Frontal cortex (tissue), 4 donors: Measurements from ENCODE around the gene ESR1. TPM values are rescaled to one million over a fixed set of nuclear protein-coding genes. Genes with fewer than 3 reads are reported as not detected.
"Not testable (repeated sequence)": the region's sequence is repeated elsewhere in the genome, so short reads cannot be mapped to it uniquely, and the experiment has no call there.

Source experiments
- DNase-seq, 2 donors: peaks; one replicate each; pipeline ENCODE4 v3.0.0; 2012; ENCODE audit warnings: low spot score in 2 of 2
- FAIRE-seq: peaks from 2 replicates; lab custom pipeline; 2012; peaks lifted over from hg19 to GRCh38; lab: Jason Lieb, UNC
- total RNA-seq: library from RNA; depleted of rRNA; stranded (reverse); fragments of >200 nt; gene quantifications from one replicate; pipeline ENCODE4 v1.2.3, GENCODE V29; 2014
- donor health status: control.
- donor health status: control.
- donor health status: control.

ESR1 gene
- total RNA-seq, 1 donor from 2014 or later: under 0.01 TPM

DNA sequence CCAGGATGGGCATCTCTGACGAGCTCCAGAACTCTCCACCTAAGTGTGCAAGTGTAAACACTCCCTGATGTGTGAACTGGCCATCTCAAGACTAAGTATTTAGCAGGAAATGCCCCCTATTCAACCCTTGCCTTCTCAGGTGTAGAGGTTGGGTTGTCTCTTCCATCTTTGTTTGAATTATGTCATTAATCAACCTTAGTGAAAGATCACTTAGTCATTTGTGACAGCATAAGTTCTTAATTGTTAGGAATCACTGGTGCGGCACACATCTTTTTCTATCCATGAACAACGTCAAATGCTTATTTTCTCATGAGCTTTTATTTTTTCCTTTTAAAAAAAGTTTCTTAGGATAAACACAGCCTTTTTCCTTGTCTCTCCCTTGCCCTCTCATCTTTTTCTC is 151.6 kb downstream of the ESR1 start:
- no peak for DNase-seq

DNA sequence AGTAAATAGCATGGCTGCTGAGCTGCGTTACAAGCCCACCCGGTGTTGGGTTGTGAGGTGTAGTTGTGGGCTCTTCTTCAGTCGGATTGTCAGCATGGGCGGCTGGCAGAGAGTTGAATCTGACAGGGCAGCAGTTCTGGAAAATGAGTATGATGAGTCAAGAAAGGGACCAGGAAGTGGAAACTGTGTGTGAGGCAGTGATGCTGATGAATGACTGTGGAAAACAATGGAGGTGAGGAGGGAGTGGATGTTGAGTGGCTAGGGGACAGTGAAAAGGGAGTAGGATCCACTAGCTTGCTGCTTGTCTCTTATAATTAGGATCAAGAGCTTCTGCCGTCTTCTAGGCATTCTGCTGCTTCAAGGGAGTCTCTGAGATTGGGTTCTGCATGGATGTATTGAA is 154.3 kb downstream of the ESR1 start:
- no peak for FAIRE-seq
- DNase-seq: no peak

More for the DNA sequence above, 151.6 kb downstream of the ESR1 start:
- no peak for FAIRE-seq

DNA sequence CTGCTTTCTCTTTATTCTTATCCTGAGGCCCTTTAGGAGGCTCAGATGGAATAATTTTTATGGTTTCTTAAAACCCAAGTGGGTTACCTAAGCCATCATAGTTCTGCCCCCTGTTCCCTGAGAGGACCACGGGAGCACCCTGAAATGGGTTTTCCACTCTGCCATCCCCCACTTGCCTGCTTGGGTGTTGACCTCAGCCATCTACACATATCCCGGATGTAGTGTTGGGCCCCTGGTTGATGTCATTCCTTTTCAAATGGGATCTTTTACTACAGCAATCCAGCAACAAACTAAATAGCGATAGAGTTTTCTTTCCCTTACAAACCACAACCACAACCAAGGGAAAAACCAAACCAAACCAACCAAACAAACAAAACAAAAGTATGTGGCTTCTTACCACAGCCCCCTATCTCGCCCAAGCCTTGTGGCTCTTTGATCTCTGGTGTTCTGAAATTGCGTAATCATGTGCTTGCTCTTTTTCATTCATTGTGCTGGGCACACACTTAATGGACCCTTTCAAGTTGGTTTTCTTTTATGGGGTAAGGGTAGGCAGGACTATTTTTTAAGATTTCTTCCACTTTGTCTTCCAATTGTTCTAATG is 154.9 kb downstream of the ESR1 start:
- FAIRE-seq (no peak), DNase-seq (no peak)

DNA sequence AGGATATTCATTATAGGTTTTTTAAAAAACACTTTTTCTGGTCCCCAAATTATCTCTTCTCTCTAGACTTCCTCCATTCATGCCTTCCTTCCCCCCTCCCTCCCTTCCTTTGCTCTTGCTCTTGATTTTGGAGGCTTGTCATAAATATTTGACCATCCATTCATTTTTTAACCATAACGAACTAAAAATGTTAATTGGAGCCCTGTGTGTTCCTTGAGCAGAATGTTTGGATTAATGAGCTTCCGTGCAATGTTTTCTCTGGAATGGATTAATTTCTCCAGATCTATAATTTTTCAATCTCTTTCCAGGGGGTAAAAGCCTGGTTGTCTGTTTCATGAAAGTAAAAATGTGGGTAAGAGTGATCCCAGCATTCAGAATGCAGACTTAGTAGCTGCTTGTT is 155.5 kb downstream of the ESR1 start:
- FAIRE-seq (no peak), DNase-seq (no peak)

- not testable (repeated sequence) for DNase-seq, FAIRE-seq
These were observed 156.9 kb downstream of the ESR1 start for GRCh38 chr6:151964412-151964811.

DNA sequence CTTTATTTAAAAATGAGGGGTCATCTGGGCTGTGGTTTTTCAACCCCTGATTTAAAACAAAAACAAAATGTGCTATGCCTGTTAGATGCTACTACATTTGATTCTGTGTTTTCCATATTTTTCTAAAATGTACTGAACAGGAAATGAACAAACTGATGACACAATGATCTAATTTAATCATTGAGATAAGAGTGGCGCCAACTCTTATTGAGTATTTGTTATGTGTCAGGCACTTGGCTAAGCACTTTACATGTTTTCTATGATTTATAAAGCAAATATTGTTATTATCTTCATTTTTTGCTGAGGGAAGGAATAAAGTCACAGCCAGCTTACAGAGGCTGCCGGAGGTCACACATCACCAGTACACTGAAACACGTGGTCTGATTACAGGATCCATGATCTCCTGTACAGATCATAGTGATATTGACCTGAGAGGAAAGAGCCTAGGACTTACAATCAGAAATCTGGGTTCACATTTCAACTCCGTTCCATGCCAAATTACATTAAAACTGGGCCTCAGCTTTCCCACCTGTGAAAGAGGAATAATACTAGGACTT is 166.7 kb downstream of the ESR1 start:
- DNase-seq (no peak), FAIRE-seq (no peak)

DNA sequence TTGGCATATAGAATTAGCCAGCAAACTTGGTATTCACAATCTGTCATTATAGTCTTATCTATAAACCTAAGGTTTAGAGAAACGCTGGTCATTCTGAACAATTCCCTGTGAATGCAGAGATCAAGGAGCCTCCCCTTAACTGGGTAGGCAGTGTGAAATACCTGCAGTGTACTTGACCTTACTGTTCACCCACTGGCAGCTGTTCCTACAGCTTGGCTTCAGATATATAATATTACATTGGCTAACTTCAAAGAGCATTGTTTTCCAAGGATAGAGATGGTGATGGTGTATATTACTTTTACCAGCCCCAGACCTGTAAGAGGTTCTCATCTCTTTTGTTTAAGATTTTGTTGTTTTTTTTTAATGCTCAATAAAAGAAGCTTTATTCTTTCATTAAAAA is 168.3 kb downstream of the ESR1 start:
- DNase-seq (no peak), FAIRE-seq (no peak)

DNA sequence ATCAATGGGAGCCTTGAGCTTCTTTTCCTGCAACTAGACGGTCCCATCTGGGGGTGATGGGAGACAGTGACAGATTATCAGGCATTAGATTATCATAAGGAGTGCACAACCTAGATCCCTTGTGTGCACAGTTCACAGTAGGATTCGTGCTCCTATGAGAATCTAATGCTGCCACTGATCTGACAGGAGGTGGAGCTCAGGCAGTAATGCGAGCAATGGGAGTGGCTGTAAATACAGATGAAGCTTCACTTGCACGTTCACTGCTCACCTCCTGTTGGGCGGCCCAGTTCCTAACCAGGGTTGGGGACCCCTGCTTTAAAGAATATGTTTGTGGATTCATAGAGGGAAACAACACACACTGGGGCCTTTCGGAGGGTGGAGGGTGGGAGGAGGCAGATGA is 180.7 kb downstream of the ESR1 start:
- not testable (repeated sequence) for DNase-seq, FAIRE-seq

DNA sequence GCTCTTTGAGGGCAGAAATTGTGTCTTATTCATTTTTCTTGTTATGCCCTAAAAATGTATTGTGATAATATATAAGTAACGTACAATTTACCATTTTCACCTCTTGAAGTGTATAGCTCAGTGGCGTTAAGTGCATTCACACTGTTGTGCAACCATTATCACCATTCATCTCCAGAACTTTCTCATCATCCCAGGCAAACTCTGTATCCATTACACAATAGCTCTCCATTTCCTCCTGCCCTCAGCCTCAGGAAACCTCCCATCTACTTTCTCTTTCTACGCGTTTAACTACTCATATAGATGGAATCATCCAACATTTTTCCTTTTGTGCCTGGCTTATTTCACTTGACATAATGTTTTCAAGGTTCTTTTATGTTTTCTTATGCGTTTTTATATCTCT is 184.6 kb downstream of the ESR1 start:
- no peak for FAIRE-seq
- DNase-seq: no peak

GRCh38 chr6:151993364-151993763 is 185.9 kb downstream of the ESR1 start:
- FAIRE-seq (no peak), DNase-seq (no peak)

- no peak for DNase-seq
These were observed 191.3 kb downstream of the ESR1 start for GRCh38 chr6:151998784-151999183.

GRCh38 chr6:151999194-151999593 is 191.7 kb downstream of the ESR1 start:
- FAIRE-seq: no peak
- no peak for DNase-seq

More at GRCh38 chr6:151998784-151999183, 191.3 kb downstream of the ESR1 start:
- FAIRE-seq: no peak

DNA sequence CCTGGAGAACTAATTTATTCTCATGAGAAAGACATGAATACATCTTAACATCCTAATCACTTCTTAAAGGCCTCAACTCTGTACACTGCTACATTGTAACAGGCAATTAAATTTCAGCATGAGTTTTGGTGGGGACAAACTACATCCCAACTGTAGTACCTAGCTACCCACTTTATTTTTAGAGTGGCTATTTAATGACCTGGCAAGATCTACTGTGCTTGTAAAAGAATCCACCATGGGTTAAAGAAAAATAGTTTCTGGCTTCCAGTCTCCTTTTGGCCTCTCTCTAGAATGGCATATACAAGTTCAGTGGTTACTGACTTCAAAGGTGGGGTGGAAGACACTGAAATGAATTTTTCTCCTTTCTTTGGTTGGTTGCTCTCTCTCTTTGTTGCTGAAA is 193.9 kb downstream of the ESR1 start:
- FAIRE-seq (no peak), DNase-seq (no peak)

DNA sequence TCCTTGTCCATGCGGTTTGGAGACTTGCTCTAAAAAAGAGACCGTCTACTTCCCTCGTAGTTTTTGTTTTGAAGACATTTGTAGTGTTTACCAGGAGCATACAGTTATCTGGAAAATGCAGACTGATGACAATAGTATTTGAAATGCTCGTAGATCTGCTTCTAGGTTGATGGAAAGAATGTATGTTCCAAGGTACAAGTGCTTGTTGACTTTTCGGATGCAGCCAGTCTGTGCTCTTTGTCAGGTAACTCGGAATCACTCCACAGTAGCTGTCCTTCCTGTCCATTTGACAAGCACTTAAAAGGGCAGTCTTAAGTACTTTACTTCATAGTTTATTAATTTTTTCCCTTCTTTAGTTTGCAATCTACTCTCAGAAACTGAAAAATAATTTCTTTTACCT is 194.8 kb downstream of the ESR1 start:
- DNase-seq (no peak), FAIRE-seq (no peak)

DNA sequence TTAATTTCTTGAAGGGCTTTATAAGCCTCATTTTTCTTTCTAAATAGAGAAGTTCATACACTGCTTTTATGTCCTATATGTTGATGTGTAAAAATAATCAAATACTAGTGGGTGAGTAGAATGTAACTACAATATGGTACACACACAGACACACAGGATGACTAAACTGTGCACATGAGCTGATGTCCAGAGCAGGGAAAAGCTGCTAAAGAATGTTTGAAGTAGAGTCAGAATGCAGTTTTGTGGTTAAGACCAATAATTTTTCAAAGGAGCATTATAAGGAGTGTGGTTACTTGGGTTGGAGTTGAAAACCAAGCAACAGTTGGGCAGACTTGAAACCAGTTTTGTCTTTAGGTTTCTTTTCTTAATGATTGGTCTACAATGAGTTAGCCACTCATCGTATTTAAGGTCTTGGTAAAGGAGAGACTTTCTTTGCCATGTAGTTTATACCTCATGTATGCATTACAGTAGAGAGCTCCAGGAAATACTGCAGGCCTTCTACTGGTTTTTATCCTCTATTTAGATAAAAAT is 196.6 kb downstream of the ESR1 start:
- DNase-seq (no peak), FAIRE-seq (no peak)

DNA sequence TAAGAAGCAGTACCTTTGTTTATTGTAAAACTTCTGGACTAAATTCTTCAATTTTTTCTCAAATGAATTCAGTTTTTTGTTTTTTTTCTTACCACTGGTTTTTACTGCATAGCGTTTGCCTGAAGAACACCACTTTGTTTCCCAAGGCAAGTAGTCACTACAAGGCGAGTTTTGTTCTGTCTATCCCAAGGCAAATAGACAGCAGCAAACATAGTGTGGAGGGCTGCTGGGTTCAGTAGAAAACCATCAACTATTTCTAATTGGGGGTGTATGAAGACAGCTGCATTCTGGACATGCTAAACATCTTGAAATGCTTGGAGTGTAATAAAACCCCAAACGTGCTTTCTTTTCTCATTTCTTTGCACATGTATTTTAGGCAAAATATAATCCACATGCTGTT is 197.4 kb downstream of the ESR1 start:
- no peak for FAIRE-seq
- no peak for DNase-seq

DNA sequence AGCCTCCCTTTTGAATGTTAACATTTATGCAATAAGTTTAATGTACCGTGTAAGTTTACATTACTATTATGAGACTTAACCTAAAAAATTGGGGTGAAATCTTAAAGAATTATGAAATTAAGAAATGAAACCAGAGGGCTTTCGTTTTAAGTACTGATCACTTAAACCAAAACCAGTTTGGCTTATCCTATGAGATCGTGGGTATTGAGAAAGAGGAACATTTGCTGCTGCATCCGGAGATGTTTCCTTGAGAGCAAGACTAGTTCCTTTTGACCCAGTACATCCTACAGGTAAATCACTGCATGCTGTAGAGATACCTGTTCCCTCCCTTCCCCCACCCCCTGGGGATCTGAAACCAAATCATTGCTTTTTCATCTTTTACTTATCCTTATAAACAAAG is 201.3 kb downstream of the ESR1 start:
- FAIRE-seq: no peak
- no peak for DNase-seq

DNA sequence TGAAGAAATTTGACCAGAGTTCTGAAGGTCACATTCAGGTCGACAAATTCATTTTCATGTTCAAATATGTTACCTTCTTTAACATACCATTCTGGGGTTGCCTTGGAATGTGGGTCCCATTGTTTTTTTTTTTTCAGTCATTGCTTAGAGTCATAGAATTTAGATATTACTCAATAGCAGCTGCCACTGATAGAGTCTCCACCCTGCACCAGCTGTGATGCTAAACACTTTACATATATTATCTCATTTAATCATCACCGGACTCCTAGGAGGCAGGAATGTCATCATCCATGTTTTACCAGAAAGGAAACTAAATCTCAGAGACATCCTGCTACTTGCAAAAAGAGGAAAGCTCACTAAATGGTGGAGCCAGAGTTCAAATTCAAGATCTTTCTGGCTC is 204.7 kb downstream of the ESR1 start:
- FAIRE-seq: no peak

DNA sequence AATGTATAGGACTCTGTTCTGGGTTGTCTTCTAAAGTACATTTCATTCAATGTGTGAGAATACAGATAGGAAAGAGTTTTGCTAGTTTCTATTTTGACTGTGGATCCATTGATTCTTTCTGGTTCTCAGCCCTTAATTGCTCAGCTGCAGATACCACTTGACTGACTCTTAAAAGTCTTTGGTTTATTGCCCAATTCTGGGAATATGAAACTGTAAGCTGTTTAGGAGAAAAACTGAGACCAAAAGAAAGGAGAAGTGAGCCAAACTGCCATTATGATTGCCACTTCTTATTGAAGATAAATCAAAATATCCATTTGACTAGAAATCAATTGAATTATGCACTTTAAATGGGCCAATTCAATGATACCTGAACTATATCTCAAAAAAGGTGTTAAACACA is 211.4 kb downstream of the ESR1 start:
- FAIRE-seq: no peak

More for the DNA sequence above, 204.7 kb downstream of the ESR1 start:
- no peak for DNase-seq

GRCh38 chr6:152022303-152022702 is 214.8 kb downstream of the ESR1 start:
- DNase-seq (no peak), FAIRE-seq (no peak)

More for the DNA sequence above, 211.4 kb downstream of the ESR1 start:
- DNase-seq: no peak

- FAIRE-seq (no peak), DNase-seq (no peak)
These were observed 216.1 kb downstream of the ESR1 start for GRCh38 chr6:152023613-152024012.

GRCh38 chr6:152026291-152026690 is 218.8 kb downstream of the ESR1 start:
- FAIRE-seq: peak; percentile 79
- DNase-seq: no peak
